ENCODE data around the gene TOGARAM2. TPM values are rescaled to one million over a fixed set of nuclear protein-coding genes. Genes with fewer than 3 reads are reported as not detected.

Gene TOGARAM2
- total RNA-seq, 6 experiments from 2014 or later, result not detected

- peaks cover 16% of the 10 kb centered on the region for H3K27me3 Mint-ChIP-seq (ENCODE audit: insufficient read depth)
- H3K4me3 Mint-ChIP-seq, result no peak overlapping the region
- DNase-seq, result no peak
- H3K36me3 Mint-ChIP-seq (ENCODE audit: low read depth), result no peaks in the 10 kb centered on the region
- H3K9me3 Mint-ChIP-seq, result no peaks in the 10 kb centered on the region
- TF ChIP-seq CTCF (IDR thresholded peaks at IDR 0.05), result no peak
- H3K4me1 Mint-ChIP-seq (ENCODE audit: low read depth), result peaks cover 21% of the 10 kb centered on the region
- H3K27ac Mint-ChIP-seq, result no peak overlapping the region
Measured at GRCh38 chr2:28980368-28981015, 606 bp upstream of the TOGARAM2 start.

GRCh38 chr2:28981620-28982376, 700 bp downstream of the TOGARAM2 start:
- H3K4me3 Mint-ChIP-seq, result no peak overlapping the region
- no peak for DNase-seq
- H3K4me1 Mint-ChIP-seq (ENCODE audit: low read depth), result peaks cover 13% of the 10 kb centered on the region
- no peaks in the 10 kb centered on the region for H3K9me3 Mint-ChIP-seq
- H3K27ac Mint-ChIP-seq, result no peak overlapping the region
- H3K36me3 Mint-ChIP-seq (ENCODE audit: low read depth), result no peaks in the 10 kb centered on the region
- no peak for TF ChIP-seq CTCF (IDR thresholded peaks at IDR 0.05)
- peaks cover 21% of the 10 kb centered on the region for H3K27me3 Mint-ChIP-seq (ENCODE audit: insufficient read depth)

- H3K4me1 Mint-ChIP-seq (ENCODE audit: low read depth), result peaks cover 11% of the 10 kb centered on the region
- no peaks in the 10 kb centered on the region for H3K36me3 Mint-ChIP-seq (ENCODE audit: low read depth)
- no peak for DNase-seq
- H3K27ac Mint-ChIP-seq, result no peak overlapping the region
- H3K27me3 Mint-ChIP-seq (ENCODE audit: insufficient read depth), result peaks cover 23% of the 10 kb centered on the region
- no peak overlapping the region for H3K4me3 Mint-ChIP-seq
- no peaks in the 10 kb centered on the region for H3K9me3 Mint-ChIP-seq
- TF ChIP-seq CTCF (IDR thresholded peaks at IDR 0.05), result no peak
Measured at GRCh38 chr2:28982381-28982950, 1.4 kb downstream of the TOGARAM2 start.

- no peaks in the 10 kb centered on the region for H3K36me3 Mint-ChIP-seq (ENCODE audit: low read depth)
- TF ChIP-seq CTCF (IDR thresholded peaks at IDR 0.05), result no peak
- H3K27me3 Mint-ChIP-seq (ENCODE audit: insufficient read depth), result peaks cover 33% of the 10 kb centered on the region
- H3K27ac Mint-ChIP-seq, result no peak overlapping the region
- no peak overlapping the region for H3K4me3 Mint-ChIP-seq
- H3K4me1 Mint-ChIP-seq (ENCODE audit: low read depth), result peaks cover 20% of the 10 kb centered on the region
- no peak for DNase-seq
- no peaks in the 10 kb centered on the region for H3K9me3 Mint-ChIP-seq
Measured at GRCh38 chr2:28986429-28986828, 5.3 kb downstream of the TOGARAM2 start.

- no peak for DNase-seq
- Mint-ChIP-seq H3K27ac (no peak overlapping the region), H3K4me3 (no peak overlapping the region), H3K27me3 (ENCODE audit: insufficient read depth) (peaks cover 43% of the 10 kb centered on the region), H3K9me3 (no peaks in the 10 kb centered on the region), H3K4me1 (ENCODE audit: low read depth) (peaks cover 17% of the 10 kb centered on the region), H3K36me3 (ENCODE audit: low read depth) (no peaks in the 10 kb centered on the region)
- no peak for TF ChIP-seq CTCF (IDR thresholded peaks at IDR 0.05)
Measured at GRCh38 chr2:28989973-28990372, 8.9 kb downstream of the TOGARAM2 start.

All from HFFc6 (cell line).